Liver (tissue), 3 donors: Measurements from ENCODE around the gene HERC6.

Experiments used
- ATF3 ChIP-seq: IDR thresholded peaks from 2 replicates; pipeline ENCODE4 v1.6.1; 2016; ENCODE audit warnings: antibody characterized with exemption
- CTCF ChIP-seq: fragments of 150-350 bp; IDR thresholded peaks from 2 replicates; pipeline ENCODE4 v1.5.1; 2017; ENCODE audit warnings: improper control_type of control experiment, low read depth, low read length; ENCODE audit not compliant: missing input control
- FOXA1 ChIP-seq: IDR thresholded peaks from 2 replicates; pipeline ENCODE4 v1.6.1; 2016; ENCODE audit warnings: antibody characterized with exemption
- FOXA2 ChIP-seq: IDR thresholded peaks from 2 replicates; pipeline ENCODE4 v1.6.1; 2016; ENCODE audit warnings: antibody characterized with exemption
- JUND ChIP-seq, 2 donors: IDR thresholded peaks; 2 replicates each; pipeline ENCODE4 v1.6.1; 2016; ENCODE audit warnings: antibody characterized with exemption in 2 of 2
- MAX ChIP-seq: IDR thresholded peaks from 2 replicates; pipeline ENCODE4 v1.6.1; 2016; ENCODE audit warnings: antibody characterized with exemption
- RAD21 ChIP-seq, 2 donors: IDR thresholded peaks; 2 replicates each; pipeline ENCODE4 v1.6.1; 2016; ENCODE audit warnings: antibody characterized with exemption in 2 of 2, mild to moderate bottlenecking in 2 of 2
- REST ChIP-seq: IDR thresholded peaks from 2 replicates; pipeline ENCODE4 v1.6.1; 2016; ENCODE audit warnings: antibody characterized with exemption, mild to moderate bottlenecking
- RXRA ChIP-seq, 2 donors: IDR thresholded peaks; 2 replicates each; pipeline ENCODE4 v1.6.1; 2017 to 2018; ENCODE audit warnings: antibody characterized with exemption in 2 of 2, mild to moderate bottlenecking in 1 of 2
- SP1 ChIP-seq: IDR thresholded peaks from 2 replicates; pipeline ENCODE4 v1.6.1; 2018; ENCODE audit warnings: antibody characterized with exemption, mild to moderate bottlenecking
- TAF1 ChIP-seq: conservative IDR thresholded peaks from 2 replicates; pipeline ENCODE4 v1.6.1; 2016; ENCODE audit warnings: antibody characterized with exemption, mild to moderate bottlenecking
- YY1 ChIP-seq: IDR thresholded peaks from 2 replicates; pipeline ENCODE4 v1.6.1; 2016; ENCODE audit warnings: antibody characterized with exemption, mild to moderate bottlenecking
- ZBTB33 ChIP-seq: IDR thresholded peaks from 2 replicates; pipeline ENCODE4 v1.6.1; 2016; ENCODE audit warnings: antibody characterized with exemption
- donor health status: healthy.
- donor health status: healthy.

GRCh38 chr4:88418411-88418810 is 39.8 kb downstream of the HERC6 start:
- TF ChIP-seq ZBTB33 (no peak), JUND (IDR thresholded peaks at IDR 0.05) (no peak), FOXA1 (no peak), CTCF (no peak), MAX (no peak), RAD21 (IDR thresholded peaks at IDR 0.05) (no peak), YY1 (no peak), SP1 (no peak), RXRA (IDR thresholded peaks at IDR 0.05) (no peak), ATF3 (no peak), TAF1 (no peak), REST (no peak), FOXA2 (no peak)
